ENCODE results near the gene TEP1.

The TEP1 gene

GRCh38 chr14:20424851-20425250 lies 11.6 kb upstream of the TEP1 start:
- CTCF ChIA-PET = interaction anchor here (1.2 to 4.6 kb wide), 4 partner anchors 10 to 182 kb away, joined by 3 to 53 read pairs (median 4); no protein-coding TSS in a partner anchor
- POLR2A ChIA-PET = no interaction called here
- no peak for DNase-seq (ENCODE audit: low read depth, low spot score)

GRCh38 chr14:20422886-20423285 lies 9.6 kb upstream of the TEP1 start:
- no peak overlapping the region for H3K4me3 ChIP-seq (ENCODE audit: low read depth, low read length)
- ChIA-PET POLR2A (interaction anchor here (1.6 kb wide), 1 partner anchor 10 kb away, joined by 6 read pairs; the partner anchor contains the start of gene TEP1), CTCF (interaction anchor here (0.7 to 4.6 kb wide), 3 partner anchors 8 to 33 kb away, joined by 3 to 53 read pairs (median 3); partner anchors contain the start of gene APEX1)
- no peak for DNase-seq (ENCODE audit: low read depth, low spot score)
- no peak for TF ChIP-seq CTCF (IDR thresholded peaks at IDR 0.05; ENCODE audit: insufficient read depth, low read length, missing control alignments)

More at GRCh38 chr14:20424851-20425250, 11.6 kb upstream of the TEP1 start:
- TF ChIP-seq CTCF (IDR thresholded peaks at IDR 0.05; ENCODE audit: insufficient read depth, low read length, missing control alignments) = no peak
- no peak overlapping the region for H3K4me3 ChIP-seq (ENCODE audit: low read depth, low read length)

GRCh38 chr14:20421267-20421666 lies 8.0 kb upstream of the TEP1 start:
- CTCF ChIA-PET = interaction anchor here (1.3 kb wide), 1 partner anchor 192 kb away, joined by 8 read pairs; no protein-coding TSS in a partner anchor
- no peak for TF ChIP-seq CTCF (IDR thresholded peaks at IDR 0.05; ENCODE audit: insufficient read depth, low read length, missing control alignments)
- H3K4me3 ChIP-seq (ENCODE audit: low read depth, low read length) = no peak overlapping the region
- no peak for DNase-seq (ENCODE audit: low read depth, low spot score)
- POLR2A ChIA-PET = interaction anchor here (0.6 to 1.6 kb wide), 2 partner anchors 8 to 47 kb away, joined by 3 to 6 read pairs; partner anchors contain the start of gene TEP1

GRCh38 chr14:20419419-20419818 lies 6.1 kb upstream of the TEP1 start:
- TF ChIP-seq CTCF (IDR thresholded peaks at IDR 0.05; ENCODE audit: insufficient read depth, low read length, missing control alignments) = no peak
- POLR2A ChIA-PET = no interaction called here
- DNase-seq (ENCODE audit: low read depth, low spot score) = no peak
- no peak overlapping the region for H3K4me3 ChIP-seq (ENCODE audit: low read depth, low read length)
- CTCF ChIA-PET = no interaction called here

- no peak overlapping the region for H3K4me3 ChIP-seq (ENCODE audit: low read depth, low read length)
- no peak for TF ChIP-seq CTCF (IDR thresholded peaks at IDR 0.05; ENCODE audit: insufficient read depth, low read length, missing control alignments)
- ChIA-PET POLR2A (no interaction called here), CTCF (interaction anchor here (1.0 to 1.5 kb wide), 2 partner anchors 22 to 195 kb away, joined by 3 read pairs; no protein-coding TSS in a partner anchor)
- no peak for DNase-seq (ENCODE audit: low read depth, low spot score)
These were observed 5.2 kb upstream of the TEP1 start for GRCh38 chr14:20418501-20418909.

- POLR2A ChIA-PET = no interaction called here
- H3K4me3 ChIP-seq (ENCODE audit: low read depth, low read length) = no peak overlapping the region
- TF ChIP-seq CTCF (IDR thresholded peaks at IDR 0.05; ENCODE audit: insufficient read depth, low read length, missing control alignments) = no peak
- DNase-seq (ENCODE audit: low read depth, low spot score) = no peak
- CTCF ChIA-PET = interaction anchor here (0.6 to 1.5 kb wide), 12 partner anchors 16 to 268 kb away, joined by 3 to 6 read pairs (median 3); partner anchors contain the start of genes APEX1, OSGEP and PNP
These were observed 4.2 kb upstream of the TEP1 start for GRCh38 chr14:20417250-20418186.

Data from AG04449 (cell line).